GM19328 (cell line): ENCODE data around the gene CA11.

Experiments used
- ATAC-seq: cut with Tn5 transposase; IDR thresholded peaks from one replicate; pipeline ENCODE4 v1.9.1; 2021; ENCODE audit warnings: mild to moderate bottlenecking, moderate library complexity; ENCODE audit not compliant: unreplicated experiment

CA11 gene

DNA sequence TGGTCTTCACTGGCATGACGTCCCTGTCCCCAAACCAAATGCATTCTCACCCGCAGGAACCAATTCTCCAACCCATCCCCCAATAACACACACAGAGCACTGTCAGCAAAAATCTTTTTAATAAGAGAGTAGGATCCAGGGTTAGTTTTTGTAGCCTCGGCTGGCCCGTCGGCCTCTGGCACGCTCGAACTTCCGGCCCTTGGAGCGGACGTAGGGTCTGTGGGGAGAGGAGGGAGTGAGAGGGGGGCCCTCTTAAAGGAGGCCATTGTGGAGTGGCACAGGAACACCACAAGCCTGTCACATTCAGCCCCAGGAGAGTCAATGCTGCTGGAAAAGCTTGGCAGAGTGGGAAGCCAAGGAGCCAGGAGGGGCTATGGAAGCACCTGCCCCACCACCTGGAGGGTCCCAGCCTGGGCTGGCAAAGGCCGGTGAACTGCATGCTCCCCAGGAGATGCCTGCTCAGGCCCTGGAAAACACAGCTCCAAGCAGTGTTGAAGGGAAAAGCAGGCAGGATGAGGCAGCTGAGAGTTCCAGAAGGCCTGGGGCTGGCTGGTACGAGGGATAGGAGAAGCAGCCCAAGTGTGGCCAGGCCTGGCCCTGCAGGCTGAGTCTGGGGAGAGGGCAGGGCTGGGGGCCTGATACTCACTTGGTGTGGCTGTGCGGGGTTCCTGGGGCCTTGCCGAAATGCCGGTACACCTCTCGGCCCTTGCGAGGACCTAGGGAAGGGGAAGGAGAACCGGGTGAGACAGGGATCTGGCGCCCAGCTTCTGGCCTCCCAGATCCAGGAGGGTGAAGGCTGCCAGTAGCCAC lies 30.6 kb downstream of the CA11 start:
- no peak for ATAC-seq

DNA sequence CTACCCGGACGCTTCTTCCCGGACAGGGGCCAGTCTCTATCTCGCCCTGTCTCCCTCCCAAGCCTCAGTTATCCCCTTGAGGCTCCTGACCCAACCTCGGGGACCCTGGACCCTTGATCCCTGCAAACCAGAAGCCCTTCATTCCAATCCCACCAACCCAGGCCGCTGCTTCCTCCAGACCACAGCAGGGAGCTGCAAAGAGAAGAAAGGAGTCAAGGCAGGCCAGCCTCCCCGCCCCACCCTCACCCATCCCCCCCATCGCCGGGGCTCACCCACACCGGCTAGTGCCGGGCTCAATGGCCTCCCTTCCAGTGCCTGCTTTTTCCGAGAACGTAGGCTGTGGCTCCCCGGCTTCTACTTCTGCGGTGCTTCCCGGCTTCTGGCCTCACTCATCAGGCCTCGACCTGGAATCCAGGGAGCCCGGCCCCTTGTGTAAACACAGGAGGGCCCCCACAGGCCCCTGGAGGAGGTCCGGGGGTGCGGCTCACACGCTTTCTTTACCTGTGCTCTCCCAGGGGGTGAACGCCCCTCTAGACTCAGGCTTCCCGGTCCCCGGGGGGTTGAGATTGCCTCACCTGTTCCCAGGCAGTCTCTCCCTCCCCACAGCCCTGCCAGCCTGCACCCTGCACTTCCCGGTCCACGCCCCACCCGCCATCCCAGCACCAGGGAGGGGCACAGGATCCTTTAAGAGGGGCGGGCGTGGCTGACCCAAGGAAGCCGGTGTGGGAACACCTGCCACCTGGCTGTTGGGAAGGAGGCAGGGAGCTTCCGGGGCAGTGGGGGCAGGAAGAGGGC lies 31.4 kb downstream of the CA11 start, which contains the start of gene FAM83E:
FAM83E (minus strand) TSS at position 641 of the 795 bp plus-strand sequence. CDS start 1,704 bp downstream, outside the sequence.
- ATAC-seq: no peak

DNA sequence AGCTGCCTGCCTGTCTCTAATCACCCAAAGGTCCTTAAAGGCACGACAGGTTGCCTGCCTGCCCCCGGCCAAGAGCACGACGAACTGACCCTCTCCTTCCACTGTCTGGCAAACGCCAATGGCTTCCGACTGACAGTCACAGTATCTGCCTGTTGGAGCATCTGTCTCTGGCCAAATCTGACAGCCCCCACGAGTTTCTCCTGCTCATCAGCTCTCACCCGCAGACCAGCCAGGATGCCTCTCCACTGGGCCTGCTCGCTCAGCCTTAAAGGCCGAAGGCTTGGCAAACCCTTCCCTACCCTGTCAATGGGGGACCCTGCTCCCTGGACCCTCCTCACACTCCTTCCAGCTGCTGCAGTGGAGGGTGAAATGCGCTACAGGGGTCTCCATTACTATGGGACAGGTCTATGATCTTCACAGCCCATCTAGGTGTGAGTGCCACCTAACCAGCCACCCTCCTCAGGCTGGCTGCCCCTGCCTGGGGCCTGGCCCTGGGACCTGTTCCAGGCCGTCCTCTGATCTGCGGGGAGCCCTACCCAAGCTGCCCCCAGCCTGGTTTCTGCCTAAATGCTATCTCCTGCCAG lies 32.0 kb downstream of the CA11 start:
- no peak for ATAC-seq

DNA sequence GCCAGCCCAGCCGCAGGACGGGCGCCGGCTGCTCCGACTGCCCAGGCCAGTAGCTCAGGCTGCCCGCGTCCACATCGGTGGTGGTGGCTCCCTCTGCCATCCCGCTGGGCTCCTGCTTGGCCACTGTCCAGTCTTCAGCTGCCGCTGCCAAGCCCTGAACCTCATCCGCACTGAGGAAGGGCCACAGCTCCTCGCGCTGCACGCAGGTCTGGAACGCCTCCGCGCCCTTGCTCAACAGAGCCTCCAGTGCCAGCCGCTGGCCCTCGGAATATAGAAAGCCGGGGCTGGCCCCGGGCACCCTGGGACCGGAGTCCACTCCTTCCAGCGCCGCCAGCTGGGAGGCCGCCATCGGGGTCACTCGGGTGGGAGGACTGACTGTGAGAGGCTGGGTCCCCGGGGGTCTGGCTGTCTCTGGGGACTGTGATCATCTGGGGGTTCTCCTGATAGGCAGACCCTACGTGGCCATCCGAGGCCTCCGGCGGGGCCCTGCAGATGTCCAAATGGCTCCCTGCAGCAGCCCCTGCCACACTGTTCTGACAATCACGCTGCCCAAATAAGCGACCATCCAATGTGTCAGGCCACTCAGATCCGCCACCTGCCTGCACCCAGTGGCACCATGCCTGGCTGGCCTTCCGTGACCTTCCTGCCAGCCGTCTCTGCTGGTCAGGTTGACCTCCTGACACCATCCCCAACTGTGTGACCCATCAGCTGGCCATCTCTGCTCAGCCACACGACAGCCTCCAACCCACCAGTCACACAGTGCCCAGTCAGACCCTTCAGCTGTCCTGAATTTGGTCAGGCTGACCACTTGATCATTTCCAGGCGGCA lies 32.7 kb downstream of the CA11 start:
- ATAC-seq: no peak

DNA sequence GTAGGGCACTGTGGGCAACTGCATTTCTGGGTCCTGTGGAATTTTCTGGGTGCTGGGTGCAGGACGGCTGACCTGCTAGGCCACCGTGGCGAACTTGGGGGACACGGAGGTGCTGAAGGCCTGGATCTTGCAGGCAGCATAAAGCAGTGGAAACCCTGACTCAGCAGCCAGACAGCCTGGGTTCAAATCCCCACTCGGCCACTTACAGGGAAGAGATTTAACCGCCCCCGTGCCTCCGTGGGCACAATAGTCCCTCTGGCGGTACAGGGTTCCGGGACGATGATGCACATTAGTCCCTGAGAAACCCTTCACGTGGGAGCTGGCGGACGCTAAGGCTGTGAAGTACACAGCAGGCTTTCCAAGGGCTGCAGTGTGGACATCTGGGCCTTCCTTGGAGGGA lies 34.1 kb downstream of the CA11 start:
- ATAC-seq: no peak

DNA sequence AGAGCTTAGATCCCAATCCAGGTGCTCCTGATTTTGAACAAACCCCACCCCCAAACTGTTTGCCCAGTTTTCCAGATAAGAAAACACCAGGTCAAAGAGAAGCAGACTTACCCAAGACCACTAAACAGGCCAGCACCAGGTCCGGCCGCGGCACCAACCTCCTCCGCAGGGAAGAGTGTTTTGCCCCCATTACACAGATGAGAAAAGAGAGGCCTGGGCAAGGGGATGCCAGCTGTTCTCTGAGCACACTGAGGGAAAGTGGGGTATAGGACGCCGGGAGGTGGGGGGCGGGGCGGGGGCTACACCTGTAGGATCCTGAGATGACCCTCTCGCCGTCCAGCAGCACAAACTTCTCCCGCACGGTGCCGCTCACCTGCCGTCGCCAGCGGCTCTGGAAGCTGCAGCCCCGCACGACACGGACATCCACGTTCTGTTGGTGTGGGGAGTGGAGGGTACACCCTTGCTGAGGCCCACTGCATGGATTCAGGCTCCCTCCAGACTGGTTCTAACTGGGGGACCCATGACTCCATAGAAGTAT lies 36.3 kb downstream of the CA11 start:
- no peak for ATAC-seq

DNA sequence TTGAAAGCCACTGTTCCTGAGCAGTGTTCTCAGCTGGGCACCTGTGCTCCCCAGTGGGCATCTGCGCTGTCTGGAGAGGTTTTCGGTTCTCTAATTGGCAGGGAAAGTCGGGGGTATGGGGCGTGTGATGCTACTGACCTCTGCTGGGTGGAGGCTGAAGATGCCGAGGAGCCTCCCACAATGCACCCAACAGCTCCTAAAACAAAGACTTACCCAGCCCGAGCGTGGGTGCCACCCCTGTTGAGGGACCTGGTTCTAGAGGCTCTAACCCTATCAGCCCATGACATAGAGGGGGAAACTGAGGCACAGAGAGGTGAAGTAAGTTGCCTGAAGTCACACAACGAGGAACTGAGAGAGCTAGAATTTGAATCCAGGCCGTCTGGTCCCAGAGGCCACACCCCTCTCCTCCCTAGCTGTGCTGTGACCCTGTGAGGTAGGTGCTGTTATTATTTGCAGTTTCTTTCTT lies 37.2 kb downstream of the CA11 start:
- no peak for ATAC-seq

DNA sequence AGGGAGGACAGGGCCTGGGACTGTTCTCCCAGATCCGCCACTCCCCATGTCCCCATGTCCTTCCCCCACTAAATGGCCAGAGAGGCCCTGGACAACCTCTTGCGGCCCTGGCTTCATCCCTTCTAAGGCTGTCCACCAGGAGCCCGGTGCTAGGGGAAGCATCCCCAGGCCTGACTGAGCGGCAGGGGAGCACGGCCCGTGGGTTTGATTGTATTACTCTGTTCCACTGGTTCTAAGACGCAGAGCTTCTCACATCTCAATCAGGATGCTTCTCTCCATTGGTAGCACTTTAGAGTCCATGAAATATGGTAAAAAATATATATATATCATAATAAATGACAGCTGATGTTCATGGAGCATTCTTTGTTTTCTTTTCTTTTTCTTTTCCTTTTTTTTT lies 38.6 kb downstream of the CA11 start:
- ATAC-seq: no peak

DNA sequence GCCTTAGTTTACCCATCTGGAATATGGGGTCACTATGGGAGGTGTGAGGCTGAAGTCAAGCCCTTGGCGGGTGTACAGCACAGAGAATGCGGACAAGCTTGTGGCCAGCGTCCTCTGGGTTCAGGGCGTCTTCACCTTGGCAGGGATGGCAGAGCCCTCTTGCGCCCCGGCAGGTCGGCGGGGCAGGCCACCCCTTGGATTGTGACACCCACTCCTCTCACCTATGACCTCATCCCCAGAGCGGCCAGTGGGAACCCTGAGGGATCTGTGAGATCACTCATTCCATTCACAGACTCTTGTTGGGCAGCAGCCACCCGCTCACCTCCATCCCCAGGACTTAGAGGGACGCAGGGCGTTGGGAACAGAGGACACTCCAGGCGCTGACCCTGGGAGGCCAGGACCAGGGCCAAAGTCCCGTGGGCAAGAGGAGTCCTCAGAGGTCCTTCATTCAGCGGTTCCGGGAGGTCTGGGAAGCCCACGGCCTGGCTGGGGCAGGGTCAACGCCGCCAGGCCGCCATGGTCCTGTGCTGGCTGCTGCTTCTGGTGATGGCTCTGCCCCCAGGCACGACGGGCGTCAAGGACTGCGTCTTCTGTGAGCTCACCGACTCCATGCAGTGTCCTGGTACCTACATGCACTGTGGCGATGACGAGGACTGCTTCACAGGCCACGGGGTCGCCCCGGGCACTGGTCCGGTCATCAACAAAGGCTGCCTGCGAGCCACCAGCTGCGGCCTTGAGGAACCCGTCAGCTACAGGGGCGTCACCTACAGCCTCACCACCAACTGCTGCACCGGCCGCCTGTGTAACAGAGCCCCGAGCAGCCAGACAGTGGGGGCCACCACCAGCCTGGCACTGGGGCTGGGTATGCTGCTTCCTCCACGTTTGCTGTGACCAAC lies 39.3 kb downstream of the CA11 start, which contains the start of gene SPACA4:
SPACA4 (plus strand) TSS at position 280 of the 896 bp plus-strand sequence; CDS start at position 517, 237 bp downstream.
- no peak for ATAC-seq

DNA sequence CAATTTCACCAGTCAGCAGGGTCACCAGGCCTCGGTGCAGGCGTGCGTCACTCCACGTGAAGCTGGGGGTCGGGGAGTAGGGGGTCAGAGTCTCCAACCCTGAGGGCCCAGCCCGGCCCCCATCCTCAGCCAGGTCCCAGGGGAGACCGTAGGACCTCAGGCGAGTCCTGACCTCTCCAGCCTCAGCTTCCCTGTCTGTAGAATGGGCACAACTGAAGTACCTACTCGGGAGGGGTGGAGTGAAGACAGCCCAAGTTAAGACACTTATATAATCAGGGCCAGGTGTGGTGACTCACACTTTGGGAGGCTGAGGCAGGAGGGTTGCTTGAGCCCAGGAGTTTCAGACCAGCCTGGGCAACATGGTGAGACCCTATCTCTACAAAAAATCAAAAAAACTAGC lies 42.1 kb downstream of the CA11 start:
- ATAC-seq: no peak

DNA sequence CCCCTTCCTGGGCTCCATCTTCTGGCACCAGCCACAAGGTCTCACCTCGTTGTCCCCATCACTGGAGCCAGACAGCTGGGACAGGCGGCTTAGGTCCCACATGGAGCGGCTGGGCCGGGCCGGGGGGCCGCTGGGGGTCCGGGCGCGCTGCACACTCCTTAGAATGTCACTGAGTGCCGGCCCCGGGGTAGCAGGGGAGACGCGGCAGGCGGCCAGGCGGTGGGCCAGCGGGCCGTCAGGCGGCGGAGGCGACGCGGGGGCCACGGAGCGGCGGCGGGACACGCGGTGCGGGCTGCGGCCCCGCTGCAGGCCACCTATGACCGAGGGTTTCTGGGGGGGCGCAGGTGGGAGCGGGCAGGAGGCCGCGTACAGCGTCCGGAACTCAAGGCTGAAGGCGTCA lies 42.5 kb downstream of the CA11 start:
- no peak for ATAC-seq

DNA sequence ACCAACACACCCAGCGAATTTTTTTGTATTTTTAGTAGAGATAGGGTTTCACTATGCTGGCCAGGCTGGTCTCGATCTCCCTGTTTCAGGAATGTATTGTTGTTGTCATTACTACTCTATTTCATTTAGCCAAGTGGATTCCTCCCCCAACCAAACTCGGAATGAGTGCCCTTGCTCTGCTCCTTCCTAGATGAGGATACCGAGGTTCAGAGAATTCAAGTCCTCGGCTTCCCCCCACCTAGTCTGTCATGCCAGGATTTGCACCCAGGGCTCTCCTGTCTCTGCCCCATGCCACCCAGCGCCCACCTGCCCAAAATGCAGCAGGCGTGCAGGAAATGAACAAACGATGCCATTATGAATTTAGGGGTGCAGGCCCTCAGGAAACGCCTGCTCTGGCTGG lies 43.0 kb downstream of the CA11 start:
- no peak for ATAC-seq

DNA sequence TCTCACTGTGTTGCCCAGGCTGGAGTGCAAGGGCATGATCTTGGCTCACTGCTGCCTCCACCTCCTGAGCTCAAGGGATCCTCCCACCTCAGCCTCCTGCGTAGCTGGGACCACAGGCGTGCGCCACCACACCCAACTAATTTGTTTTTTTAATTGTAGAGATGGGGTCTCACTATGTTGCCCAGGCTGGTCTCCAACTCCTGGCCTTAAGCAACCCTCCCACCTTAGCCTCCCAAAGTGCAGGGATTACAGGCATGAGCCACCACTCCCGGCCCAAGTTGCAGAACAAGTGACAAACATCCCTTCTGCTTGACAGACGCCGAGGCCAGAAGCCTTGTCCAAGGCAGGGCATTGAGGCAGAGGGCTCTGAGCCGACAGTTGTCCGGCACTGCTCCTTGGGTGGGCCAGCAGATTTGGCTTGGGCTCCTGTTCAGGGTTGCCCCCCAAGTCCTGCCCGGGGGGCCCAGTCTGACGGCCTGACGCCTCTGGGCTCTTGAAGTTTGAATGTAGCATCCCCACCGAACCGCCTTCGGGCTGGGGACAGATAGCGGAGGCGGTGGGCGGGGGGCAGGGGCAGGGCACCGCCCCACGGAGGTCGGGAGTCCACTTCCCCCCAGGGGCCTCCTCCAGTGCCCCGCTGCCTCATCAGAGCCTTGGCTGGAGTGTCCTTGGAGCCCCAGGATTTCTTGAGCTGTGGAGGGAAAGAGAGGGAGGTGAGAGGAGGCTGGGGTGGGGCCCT lies 45.1 kb downstream of the CA11 start:
- ATAC-seq: no peak

DNA sequence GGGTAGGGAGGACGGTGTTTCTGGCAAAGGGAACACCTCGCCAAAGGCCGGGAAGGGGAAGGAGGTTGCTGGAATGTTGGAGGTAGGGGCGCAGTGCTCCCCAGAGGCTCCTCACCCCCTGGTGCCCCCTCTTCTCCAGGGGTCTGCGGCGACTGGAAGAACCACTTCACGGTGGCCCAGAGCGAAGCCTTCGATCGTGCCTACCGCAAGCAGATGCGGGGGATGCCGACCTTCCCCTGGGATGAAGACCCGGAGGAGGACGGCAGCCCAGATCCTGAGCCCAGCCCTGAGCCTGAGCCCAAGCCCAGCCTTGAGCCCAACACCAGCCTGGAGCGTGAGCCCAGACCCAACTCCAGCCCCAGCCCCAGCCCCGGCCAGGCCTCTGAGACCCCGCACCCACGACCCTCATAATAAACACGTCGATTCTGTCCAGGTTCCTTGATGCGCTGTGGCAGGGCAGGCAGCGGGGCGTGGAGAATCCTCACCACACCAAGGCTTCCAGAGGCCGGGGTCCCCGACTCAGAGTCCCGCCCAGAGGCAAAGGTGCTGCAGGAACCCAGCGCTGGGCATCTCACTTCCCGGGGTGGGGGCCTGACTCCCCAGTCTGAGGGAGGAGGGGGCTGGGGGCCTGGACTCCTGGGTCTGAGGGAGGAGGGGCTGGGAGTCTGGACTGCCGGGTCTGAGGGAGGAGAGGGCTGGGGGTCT lies 46.8 kb downstream of the CA11 start:
- no peak for ATAC-seq

DNA sequence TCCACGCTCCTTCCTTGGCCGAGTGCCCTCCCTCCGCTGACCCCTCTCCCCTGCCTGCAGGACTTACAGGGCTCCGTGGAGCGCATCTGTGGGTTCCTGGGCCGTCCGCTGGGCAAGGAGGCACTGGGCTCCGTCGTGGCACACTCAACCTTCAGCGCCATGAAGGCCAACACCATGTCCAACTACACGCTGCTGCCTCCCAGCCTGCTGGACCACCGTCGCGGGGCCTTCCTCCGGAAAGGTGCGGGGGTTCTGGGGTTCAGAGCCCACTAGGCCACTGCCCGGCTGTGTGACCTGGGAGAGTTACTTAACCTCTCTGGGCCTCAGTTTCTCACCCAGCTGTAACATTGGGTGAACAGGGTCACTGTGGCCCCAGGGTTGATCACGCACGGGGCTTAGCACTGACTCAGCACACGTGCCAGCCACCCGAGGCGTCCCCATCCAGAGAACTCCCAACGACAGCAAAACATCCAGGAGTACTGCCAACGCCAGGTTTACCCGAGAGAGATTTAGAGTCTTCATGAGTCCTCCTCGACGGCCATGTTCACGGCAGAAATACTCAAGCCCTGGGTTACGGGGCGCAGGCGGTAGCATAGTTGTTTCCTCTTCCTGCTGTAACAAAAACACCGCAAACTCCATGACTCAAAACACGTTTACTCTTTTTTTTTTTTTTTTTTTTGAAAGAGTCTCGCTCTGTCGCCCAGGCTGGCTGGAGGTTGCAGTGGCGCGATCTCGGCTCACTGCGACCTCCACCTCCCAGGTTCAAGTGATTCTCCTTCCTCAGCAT lies 49.1 kb downstream of the CA11 start:
- no peak for ATAC-seq

DNA sequence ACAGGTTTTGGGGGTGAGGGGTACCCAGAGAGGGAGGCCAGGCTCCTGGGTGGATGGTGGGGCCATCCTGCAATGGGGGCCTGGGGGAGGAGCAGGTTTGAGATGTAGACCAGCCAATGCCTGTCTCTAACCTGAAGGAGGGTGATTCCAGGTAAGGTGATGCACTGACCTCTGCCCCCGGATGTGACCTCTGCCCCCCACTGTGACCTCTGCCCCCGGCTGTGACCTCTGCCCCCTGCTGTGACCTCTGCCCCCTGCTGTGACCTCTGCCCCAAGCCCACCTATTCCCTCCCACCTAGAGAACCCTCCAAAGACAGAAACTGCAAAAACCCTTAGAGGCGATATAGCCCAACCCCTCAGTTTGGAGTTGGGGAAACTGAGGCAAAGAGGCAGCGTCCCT lies 49.8 kb downstream of the CA11 start:
- ATAC-seq: no peak

DNA sequence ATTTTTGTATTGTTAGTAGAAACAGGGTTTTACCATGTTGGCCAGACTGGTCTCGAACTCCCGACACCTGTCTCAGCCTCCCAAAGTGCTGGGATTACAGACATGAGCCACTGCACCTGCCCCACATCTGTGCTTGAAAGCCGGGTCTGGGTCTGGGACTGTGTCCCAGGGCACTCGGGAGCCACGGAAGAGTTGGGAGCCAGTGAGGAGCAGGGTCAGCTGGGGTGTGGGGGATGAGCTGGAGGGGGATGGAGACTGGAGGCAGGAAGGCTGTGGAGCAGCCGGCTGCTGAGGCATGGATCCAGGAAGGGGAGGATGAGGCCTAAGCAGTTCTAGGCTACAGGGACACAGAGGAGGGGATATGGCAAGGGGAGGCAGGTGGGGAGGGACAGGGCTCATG lies 50.2 kb downstream of the CA11 start:
- ATAC-seq: no peak
